COLO829 (cell line): ENCODE data around the gene ZNF383.
"Not testable (repeated sequence)": the region's sequence is repeated elsewhere in the genome, so short reads cannot be mapped to it uniquely, and the experiment has no call there.

Experiments
- DNase-seq: peaks from one replicate; pipeline ENCODE4 v3.0.0; 2012; ENCODE audit warnings: low spot score

ZNF383 gene

GRCh38 chr19:37294246-37294645 lies 76.2 kb downstream of the ZNF383 start:
- DNase-seq: not testable (repeated sequence)
